Mononuclear cell (primary cell): ENCODE data around the gene SLC9B1. TPM values are rescaled to one million over a fixed set of nuclear protein-coding genes. Genes with fewer than 3 reads are reported as not detected.
"Not testable (repeated sequence)": the region's sequence is repeated elsewhere in the genome, so short reads cannot be mapped to it uniquely, and the experiment has no call there.

ENCODE experiments used
- H3K27me3 ChIP-seq: 2 replicates; pipeline ENCODE4 v1.6.0; 2011; ENCODE audit warnings: low read length, control low read depth; ENCODE audit not compliant: insufficient read depth
- H3K4me1 ChIP-seq: 2 replicates; pipeline ENCODE4 v1.5.1; 2011; ENCODE audit warnings: mild to moderate bottlenecking, low read length, control low read depth; ENCODE audit not compliant: insufficient read depth
- H3K4me3 ChIP-seq: 2 replicates; pipeline ENCODE4 v1.5.1; 2011; ENCODE audit warnings: mild to moderate bottlenecking, low read length, moderate library complexity
- H3K9me3 ChIP-seq: 2 replicates; pipeline ENCODE4 v1.5.1; 2011; ENCODE audit warnings: low read depth, mild to moderate bottlenecking, control low read depth, low read length
- total RNA-seq: library from RNA; depleted of rRNA; stranded (reverse); fragments of >200 nt; gene quantifications from one replicate; pipeline ENCODE4 v1.2.3, GENCODE V29; 2012

Gene SLC9B1
- total RNA-seq, 1 donor: 3.4 TPM

DNA sequence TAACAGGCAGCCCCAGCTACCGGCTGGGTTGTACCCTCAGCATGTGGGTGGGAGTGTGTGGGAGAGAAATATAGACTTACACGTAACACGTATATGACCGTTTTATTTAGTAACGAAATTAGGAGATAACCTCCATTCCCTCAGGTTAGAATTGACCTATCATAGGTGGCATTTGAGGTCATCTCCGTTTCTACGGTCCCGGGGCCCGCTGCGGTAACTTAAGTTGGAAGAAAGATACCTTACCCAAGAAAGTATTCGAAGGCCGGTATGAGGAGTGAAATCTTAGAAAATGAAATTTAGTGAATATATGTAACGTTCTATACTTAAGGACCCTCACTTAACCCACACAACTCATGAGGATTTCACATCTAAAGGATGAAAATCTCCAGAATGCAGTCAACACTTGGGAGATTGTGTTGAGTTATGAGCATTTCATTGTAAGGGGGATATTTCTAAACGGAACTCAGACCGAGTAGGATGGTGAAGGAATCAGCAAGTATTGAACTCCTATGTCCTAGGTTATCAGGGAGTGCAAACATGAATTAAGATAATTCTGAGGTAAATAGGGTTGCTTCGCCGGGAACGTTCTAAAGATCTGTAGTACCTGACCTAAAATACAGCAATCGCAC, 149.8 kb downstream of the SLC9B1 start:
- Histone ChIP-seq H3K4me3 (peak overlapping the region; percentile 75), H3K27me3 (no peaks in the 10 kb centered on the region), H3K4me1 (peaks cover 29% of the 10 kb centered on the region), H3K9me3 (no peaks in the 10 kb centered on the region)

DNA sequence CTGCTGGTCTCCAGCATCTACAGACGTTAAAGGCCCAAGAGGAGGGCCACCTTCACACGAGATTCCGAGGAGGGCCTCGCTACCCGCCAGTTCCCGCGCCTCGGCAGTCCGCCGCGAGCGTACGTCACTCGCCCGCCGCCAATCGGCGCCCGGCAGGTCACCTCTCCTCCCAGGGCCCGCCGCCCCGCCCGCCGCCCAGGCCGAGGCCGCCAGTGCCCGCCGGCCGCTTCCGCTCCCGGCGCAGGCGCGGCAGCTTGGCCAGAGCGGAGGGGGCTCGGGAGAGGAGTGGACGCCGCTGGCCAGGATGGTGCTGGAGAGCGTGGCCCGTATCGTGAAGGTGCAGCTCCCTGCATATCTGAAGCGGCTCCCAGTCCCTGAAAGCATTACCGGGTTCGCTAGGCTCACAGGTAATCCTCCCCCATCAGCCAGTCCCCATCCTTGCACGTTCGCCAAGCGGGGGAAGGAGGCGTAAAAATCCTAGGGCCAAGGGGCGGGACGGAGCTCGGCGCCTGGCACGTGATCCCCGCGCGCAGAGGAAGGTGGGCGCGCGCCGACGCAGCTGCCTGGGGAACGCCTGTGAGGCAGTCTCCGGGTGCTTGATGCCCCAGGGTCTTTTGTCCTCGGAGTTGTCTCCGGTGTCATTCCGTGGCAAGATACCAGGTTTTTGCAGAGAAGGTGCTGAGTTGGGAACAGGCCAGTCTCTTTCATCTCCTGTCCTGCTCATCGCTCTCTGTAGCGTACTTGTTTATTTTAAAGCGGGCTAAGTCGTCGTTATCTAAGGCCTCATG, 150.5 kb downstream of the SLC9B1 start, which contains the start of gene CISD2:
CISD2 (plus strand) TSS at position 212 of the 788 bp plus-strand sequence; CDS start at position 305, 93 bp downstream.
- H3K27me3 ChIP-seq: no peaks in the 10 kb centered on the region
- no peaks in the 10 kb centered on the region for H3K9me3 ChIP-seq
- peak within 1 kb of the TSS; percentile 75 for H3K4me3 ChIP-seq
- H3K4me1 ChIP-seq: peaks cover 29% of the 10 kb centered on the region

DNA sequence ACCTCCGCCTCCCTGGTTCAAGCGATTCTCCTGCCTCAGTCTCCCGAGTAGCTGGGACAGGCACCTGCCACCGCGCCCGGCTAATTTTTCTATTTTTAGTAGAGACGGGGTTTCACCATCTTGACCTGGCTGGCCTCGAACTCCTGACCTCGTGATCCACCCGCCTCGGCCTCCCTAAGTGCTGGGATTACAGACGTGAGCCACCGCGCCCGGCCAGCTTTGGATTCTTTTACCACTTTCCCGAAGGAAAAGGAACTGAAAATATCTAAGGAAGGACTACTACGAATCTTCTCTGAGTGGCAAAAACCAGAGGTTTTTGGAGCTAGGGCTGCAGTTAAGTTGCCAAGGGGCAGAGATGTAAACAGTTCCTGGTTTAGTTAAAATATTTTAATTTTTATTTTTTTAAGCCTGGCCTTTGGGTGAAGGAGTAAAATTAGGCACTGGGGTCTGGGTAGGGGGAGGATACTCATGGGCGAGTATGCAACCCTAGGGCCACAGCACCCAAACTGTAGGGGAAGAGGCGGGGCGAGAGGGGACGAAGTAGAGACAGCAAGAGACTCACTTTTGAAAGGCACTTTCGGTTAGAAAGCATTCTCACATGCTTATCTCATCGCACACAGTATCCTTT, 151.2 kb downstream of the SLC9B1 start:
- Histone ChIP-seq H3K4me3 (peak overlapping the region; percentile 75), H3K4me1 (peaks cover 31% of the 10 kb centered on the region), H3K9me3 (no peaks in the 10 kb centered on the region), H3K27me3 (no peaks in the 10 kb centered on the region)

DNA sequence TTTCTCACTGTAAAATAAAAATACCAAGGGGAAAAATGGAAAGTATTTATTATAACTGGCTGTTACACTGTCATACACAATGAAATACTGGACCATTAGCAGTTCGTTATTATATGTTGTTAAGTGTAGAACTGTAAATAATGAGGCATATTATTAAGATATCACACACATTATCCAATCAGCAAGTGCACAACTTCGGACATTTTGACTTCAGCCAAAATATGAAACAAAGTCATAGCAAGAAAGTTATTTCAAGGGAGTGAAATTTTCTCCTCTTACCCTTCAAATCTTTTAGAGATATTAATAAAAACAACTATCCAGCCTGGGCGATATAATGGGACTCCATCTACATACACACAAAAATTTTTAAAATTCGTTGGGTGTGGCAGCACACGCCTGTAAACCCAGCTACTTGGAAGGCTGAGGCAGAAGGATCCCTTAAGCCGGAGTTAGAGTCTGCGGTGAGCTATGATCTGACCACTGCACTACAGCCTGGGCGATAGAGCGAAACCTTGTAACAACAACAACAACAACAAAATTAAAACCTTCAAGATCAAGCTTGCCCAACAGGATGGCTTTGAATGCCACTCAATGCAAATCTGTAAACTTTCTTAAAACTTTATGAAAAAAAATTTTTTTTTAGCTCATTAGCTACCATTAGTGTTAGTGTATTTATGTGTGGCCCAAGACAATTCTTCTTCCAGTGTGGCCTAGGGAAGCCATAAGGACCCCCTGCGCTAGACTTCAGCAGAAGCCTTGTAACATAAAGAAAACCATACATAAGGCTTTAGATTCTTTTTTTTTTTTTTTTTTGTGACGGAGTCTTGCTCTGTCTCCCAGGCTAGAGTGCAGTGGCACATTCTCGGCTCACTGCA, 152.0 kb downstream of the SLC9B1 start:
- Histone ChIP-seq H3K9me3 (no peaks in the 10 kb centered on the region), H3K4me3 (peak overlapping the region; percentile 75), H3K4me1 (peaks cover 38% of the 10 kb centered on the region), H3K27me3 (no peaks in the 10 kb centered on the region)

DNA sequence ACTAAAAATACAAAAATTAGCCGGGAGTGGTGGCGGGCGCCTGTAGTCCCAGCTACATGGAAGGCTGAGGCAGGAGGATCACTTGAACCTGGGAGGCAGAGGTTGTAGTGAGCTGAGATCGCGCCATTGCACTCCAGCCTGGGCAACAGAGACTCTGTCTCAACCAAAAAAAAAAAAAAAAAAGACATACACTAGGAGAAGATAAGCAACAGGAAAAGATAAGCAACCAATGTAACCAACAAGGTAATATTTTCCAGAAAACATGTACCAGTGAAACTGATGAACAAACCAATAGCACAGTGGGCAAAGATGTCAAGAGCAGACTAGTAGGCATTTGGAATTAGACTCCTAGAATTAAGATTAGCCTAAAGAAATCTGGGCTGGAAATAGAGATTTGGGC, 154.2 kb downstream of the SLC9B1 start:
- H3K9me3 ChIP-seq, H3K27me3 ChIP-seq, H3K4me3 ChIP-seq: not testable (repeated sequence)
- H3K4me1 ChIP-seq: peaks cover 45% of the 10 kb centered on the region

DNA sequence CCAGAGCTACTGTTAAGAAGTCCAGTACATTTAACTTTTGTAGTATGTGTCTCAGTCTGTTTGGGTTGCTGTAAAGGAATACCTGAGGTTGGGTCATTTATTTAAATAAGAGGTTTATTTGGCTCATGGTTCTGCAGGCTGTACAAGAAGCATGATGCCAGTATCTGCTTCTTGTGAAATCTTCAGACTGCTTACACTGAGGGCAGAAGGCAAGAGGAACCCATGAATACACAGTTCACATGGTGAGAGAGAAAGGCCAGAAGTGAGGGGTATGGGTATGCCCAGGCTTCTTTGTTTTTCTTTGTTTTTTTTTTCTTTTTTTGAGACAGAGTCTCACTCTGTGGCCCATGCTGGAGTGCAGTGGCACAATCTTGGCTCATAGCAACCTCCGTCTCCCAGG, 156.8 kb downstream of the SLC9B1 start:
- Histone ChIP-seq H3K27me3 (no peaks in the 10 kb centered on the region), H3K4me3 (no peak overlapping the region), H3K9me3 (peaks cover 16% of the 10 kb centered on the region), H3K4me1 (peaks cover 27% of the 10 kb centered on the region)

DNA sequence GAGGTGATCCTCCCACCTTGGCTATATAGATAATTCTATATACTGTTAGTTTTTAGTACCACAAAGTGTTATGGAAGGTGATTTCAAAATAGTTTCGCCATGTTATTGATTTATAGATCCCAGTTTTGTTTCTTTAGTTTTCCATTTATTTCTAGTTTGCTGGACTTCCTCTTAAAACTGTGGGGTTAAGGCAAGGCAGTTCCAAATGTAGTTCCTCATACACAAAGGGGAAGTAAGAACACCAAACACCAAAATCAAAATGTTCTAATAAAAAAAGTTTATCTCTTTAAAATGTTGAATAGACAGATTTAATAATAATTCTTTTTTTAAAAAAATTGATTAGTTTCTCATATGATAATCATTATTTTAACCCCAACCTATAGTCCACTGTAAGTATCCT, 157.5 kb downstream of the SLC9B1 start:
- H3K4me1 ChIP-seq: peaks cover 23% of the 10 kb centered on the region
- H3K9me3 ChIP-seq: peaks cover 16% of the 10 kb centered on the region
- H3K4me3 ChIP-seq: no peak overlapping the region
- H3K27me3 ChIP-seq: no peaks in the 10 kb centered on the region

DNA sequence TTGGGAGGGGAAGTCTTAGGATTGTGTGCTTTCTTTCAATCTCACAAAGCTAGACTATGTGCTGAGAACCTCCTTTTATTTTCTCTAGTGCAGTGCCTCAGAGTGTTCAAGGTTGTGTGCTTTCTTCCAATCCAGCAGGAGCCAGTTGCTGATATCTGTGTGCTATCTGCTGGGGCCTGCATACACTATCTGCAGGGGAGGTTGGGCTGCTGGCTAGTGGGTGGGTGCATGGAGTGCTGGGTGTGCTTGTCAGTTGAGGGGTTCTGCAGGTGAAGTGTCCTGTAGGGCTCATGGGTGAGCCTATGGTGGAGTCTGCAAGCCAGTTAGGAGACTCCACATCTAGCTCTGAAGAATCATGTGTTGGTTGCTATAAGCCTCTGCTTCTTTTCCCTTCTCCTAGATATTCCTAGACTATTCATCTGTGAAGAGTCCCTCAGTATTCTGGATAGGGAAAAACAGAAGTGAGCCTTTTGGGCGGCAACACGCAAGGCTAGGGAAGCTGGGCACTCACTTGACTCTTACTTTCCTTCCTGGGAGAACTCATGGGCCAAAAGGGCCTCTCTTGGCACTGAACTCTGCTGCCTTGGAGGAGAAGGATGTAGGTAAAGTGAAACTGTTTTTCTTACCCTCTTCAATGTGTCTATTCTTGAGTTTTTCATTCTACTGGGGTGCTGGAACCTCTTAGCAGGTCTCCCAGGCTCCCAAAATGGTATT, 158.7 kb downstream of the SLC9B1 start:
- Histone ChIP-seq H3K27me3 (no peaks in the 10 kb centered on the region), H3K4me3 (no peak overlapping the region), H3K9me3 (peaks cover 16% of the 10 kb centered on the region), H3K4me1 (peaks cover 20% of the 10 kb centered on the region)

DNA sequence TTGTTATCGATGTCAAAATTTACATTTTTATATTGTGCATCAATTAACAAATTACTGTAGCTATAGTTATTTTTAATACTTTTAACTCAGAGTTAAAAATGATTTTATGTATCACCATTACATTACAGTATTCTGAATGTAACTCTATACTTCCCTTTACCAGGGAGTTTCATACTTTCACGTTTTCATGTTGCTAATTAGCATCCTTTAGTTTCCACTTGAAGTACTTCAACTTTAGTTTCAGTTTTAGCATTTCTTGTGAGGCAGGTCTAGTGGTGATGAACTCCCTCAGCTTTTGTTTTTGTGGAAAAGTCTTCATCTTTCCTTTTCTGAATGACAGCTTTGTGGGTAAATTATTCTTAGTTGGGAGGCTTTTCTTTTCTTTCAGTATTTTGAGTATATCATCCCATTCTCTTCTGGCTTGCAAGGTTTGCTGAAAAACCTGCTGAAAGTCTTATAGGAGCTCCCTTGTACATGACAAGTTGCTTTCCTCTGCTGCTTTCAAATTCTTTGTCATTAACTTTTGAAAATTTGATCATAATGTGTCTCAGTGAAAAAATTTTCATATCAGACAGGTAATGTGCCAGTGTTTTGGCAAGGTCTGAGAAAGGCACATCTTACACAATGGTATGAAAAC, 160.6 kb downstream of the SLC9B1 start:
- no peaks in the 10 kb centered on the region for H3K27me3 ChIP-seq
- H3K9me3 ChIP-seq: peaks cover 16% of the 10 kb centered on the region
- peaks cover 20% of the 10 kb centered on the region for H3K4me1 ChIP-seq
- no peak overlapping the region for H3K4me3 ChIP-seq

Other genes with a start within 250 kb of the SLC9B1 start
- gene UBE2D3, start 192.2 kb downstream of the SLC9B1 start, total RNA-seq: 711 TPM
- 11.9 TPM for gene CISD2, start 150.7 kb downstream of the SLC9B1 start, total RNA-seq
- 20.4 TPM for gene SLC9B2, start 57.1 kb upstream of the SLC9B1 start, total RNA-seq
- gene BDH2, start 80.1 kb upstream of the SLC9B1 start, total RNA-seq: 11.2 TPM
- gene CENPE, start 178.6 kb upstream of the SLC9B1 start, total RNA-seq: 3.7 TPM